Fibroblast of lung (primary cell): ENCODE measurements around the gene AICDA. TPM values are rescaled to one million over a fixed set of nuclear protein-coding genes. Genes with fewer than 3 reads are reported as not detected.

Experiments
- DNase-seq, 2 donors: peaks; one replicate each; pipeline versions ENCODE4 v3.0.0 to v3.0.0-alpha.2; 2010; ENCODE audit warnings: low read depth in 2 of 2
- H2AFZ ChIP-seq: 2 replicates; pipeline ENCODE4 v1.5.1; 2012; ENCODE audit warnings: low read length, control low read depth, inconsistent platforms
- H3K27ac ChIP-seq: 2 replicates; pipeline ENCODE4 v1.5.1; 2011; ENCODE audit warnings: low read length, control low read depth; ENCODE audit not compliant: insufficient read depth
- H3K27me3 ChIP-seq: 2 replicates; pipeline ENCODE4 v1.5.1; 2011; ENCODE audit warnings: mild to moderate bottlenecking, low read length; ENCODE audit not compliant: control insufficient read depth, insufficient read depth
- H3K36me3 ChIP-seq: 2 replicates; pipeline ENCODE4 v1.5.1; 2011; ENCODE audit warnings: low read length; ENCODE audit not compliant: control insufficient read depth, insufficient read depth
- H3K4me1 ChIP-seq: 2 replicates; pipeline ENCODE4 v1.5.1; 2011; ENCODE audit warnings: low read length; ENCODE audit not compliant: control insufficient read depth, insufficient read depth; ENCODE audit errors: extremely low read depth
- H3K4me2 ChIP-seq: 2 replicates; pipeline ENCODE4 v1.5.1; 2011; ENCODE audit warnings: low read length, control low read depth; ENCODE audit not compliant: insufficient read depth; ENCODE audit errors: extremely low read depth
- H3K4me3 ChIP-seq, 4 experiments: fragments of 200-600 bp in 1 of 4; sonication (generic) in 1 of 4; replicated peaks in 1 of 4; 2 replicates each; pipeline ENCODE4 v1.5.1; 2011 to 2016; ENCODE audit warnings: low read length in 4 of 4, low read depth in 3 of 4, mild to moderate bottlenecking in 3 of 4, control low read depth in 2 of 4, inconsistent platforms in 1 of 4, mixed read lengths in 1 of 4; ENCODE audit not compliant: insufficient read depth in 1 of 4; ENCODE audit errors: control extremely low read depth in 1 of 4
- H3K79me2 ChIP-seq: 2 replicates; pipeline ENCODE4 v1.5.1; 2012; ENCODE audit warnings: mild to moderate bottlenecking, low read length, inconsistent platforms; ENCODE audit not compliant: control insufficient read depth, insufficient read depth
- H3K9ac ChIP-seq: 2 replicates; pipeline ENCODE4 v1.5.1; 2011; ENCODE audit warnings: mild to moderate bottlenecking, low read length, control low read depth; ENCODE audit not compliant: insufficient read depth
- H3K9me3 ChIP-seq: 2 replicates; pipeline ENCODE4 v1.5.1; 2012; ENCODE audit warnings: low read depth, low read length; ENCODE audit not compliant: control insufficient read depth, insufficient read depth
- H4K20me1 ChIP-seq: 2 replicates; pipeline ENCODE4 v1.5.1; 2011; ENCODE audit warnings: low read length; ENCODE audit not compliant: control insufficient read depth, insufficient read depth; ENCODE audit errors: extremely low read depth
- EZH2 ChIP-seq: IDR thresholded peaks from 2 replicates; pipeline ENCODE4 v1.5.1; 2012; ENCODE audit warnings: low read length, control low read depth, mild to moderate bottlenecking; ENCODE audit errors: missing control alignments
- polyA plus RNA-seq, 2 donors: library from polyadenylated mRNA; depleted of rRNA in 1 of 2; stranded (reverse) in 1 of 2; unstranded in 1 of 2; fragments of >200 nt; gene quantifications; 2 replicates each; pipeline ENCODE4 v1.2.1, GENCODE V29; 2011 to 2012; ENCODE audit warnings: missing spikeins in 1 of 2
- total RNA-seq: library from RNA; depleted of rRNA; stranded (reverse); fragments of >200 nt; gene quantifications from 2 replicates; pipeline ENCODE4 v1.2.1, GENCODE V29; 2014
- TF ChIP-seq, protein P1 (sequence below), 2 donors: IDR thresholded peaks in 1 of 2; conservative IDR thresholded peaks in 1 of 2; 1 replicate in 1 of 2; 2 replicates in 1 of 2; pipeline ENCODE4 v1.5.1; 2011 to 2012; ENCODE audit warnings: low read length in 2 of 2, control low read depth in 1 of 2, inconsistent platforms in 1 of 2, low read depth in 1 of 2, mild to moderate bottlenecking in 1 of 2

Gene AICDA
- total and polyA plus RNA-seq, 2 donors (not counting 1 experiment from before 2014, with no cell fraction given): not detected

DNA sequence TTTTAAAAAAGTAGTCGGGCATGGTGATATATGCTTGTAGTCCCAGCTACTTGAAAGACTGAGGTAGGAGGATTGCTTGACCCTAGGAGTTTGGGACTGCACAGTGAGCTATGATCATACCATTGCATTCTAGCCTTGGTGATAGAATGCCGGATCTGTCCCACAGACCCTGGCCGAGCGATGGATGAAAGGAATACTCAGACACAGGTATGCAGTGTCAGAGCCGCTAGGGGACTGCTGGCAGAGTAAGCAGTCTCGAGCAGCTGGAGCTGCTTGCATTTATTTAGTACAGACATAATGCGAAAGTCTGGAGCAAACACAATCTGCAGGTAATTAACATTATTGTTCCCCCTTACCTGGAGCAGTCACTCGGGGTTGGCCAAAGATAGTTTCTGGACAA, 18.6 kb downstream of the AICDA start:
- Histone ChIP-seq H3K4me1 (no peaks in the 10 kb centered on the region), H4K20me1 (no peaks in the 10 kb centered on the region), H3K4me3 (no peak overlapping the region), H3K9ac (no peak overlapping the region), H3K27ac (no peak overlapping the region), H3K79me2 (no peaks in the 10 kb centered on the region), H2AFZ (no peak overlapping the region), H3K36me3 (no peaks in the 10 kb centered on the region), H3K27me3 (no peaks in the 10 kb centered on the region), H3K9me3 (no peaks in the 10 kb centered on the region), H3K4me2 (no peak overlapping the region)
- no peak for DNase-seq
- TF ChIP-seq, protein P1, sequence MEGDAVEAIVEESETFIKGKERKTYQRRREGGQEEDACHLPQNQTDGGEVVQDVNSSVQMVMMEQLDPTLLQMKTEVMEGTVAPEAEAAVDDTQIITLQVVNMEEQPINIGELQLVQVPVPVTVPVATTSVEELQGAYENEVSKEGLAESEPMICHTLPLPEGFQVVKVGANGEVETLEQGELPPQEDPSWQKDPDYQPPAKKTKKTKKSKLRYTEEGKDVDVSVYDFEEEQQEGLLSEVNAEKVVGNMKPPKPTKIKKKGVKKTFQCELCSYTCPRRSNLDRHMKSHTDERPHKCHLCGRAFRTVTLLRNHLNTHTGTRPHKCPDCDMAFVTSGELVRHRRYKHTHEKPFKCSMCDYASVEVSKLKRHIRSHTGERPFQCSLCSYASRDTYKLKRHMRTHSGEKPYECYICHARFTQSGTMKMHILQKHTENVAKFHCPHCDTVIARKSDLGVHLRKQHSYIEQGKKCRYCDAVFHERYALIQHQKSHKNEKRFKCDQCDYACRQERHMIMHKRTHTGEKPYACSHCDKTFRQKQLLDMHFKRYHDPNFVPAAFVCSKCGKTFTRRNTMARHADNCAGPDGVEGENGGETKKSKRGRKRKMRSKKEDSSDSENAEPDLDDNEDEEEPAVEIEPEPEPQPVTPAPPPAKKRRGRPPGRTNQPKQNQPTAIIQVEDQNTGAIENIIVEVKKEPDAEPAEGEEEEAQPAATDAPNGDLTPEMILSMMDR (conservative IDR thresholded peaks at IDR 0.05 in 1 of 2, IDR thresholded peaks at IDR 0.05 in 1 of 2; ENCODE audit: low read depth in 1 of 2, low read length in 2 of 2): no peak
- TF ChIP-seq EZH2: no peak

DNA sequence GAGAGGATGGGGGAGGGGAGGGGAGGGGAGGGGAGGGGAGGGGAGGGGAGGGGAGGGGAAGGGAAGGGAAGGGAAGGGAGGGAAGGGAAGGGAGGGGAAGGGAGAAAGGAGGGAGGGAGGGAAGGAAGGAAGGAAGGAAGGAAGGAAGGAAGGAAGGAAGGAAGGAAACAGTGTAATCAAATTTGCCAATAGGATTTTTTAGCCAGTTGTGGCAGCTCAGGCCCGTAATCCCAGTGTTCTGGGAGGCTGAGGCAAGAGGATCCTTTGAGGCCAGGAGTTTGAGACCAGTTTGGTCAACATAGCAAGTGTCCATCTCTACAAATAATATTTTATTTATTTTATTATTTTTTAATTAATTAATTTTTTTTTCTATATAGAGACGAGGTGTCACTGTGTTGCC, 19.4 kb downstream of the AICDA start:
- Histone ChIP-seq H3K4me2 (no peak overlapping the region), H3K27me3 (no peaks in the 10 kb centered on the region), H3K79me2 (no peaks in the 10 kb centered on the region), H3K4me3 (no peak overlapping the region), H3K9ac (no peak overlapping the region), H3K27ac (no peak overlapping the region), H4K20me1 (no peaks in the 10 kb centered on the region), H3K36me3 (no peaks in the 10 kb centered on the region), H2AFZ (no peak overlapping the region), H3K4me1 (no peaks in the 10 kb centered on the region), H3K9me3 (no peaks in the 10 kb centered on the region)
- no peak for DNase-seq
- TF ChIP-seq, protein P1 (conservative IDR thresholded peaks at IDR 0.05 in 1 of 2, IDR thresholded peaks at IDR 0.05 in 1 of 2; ENCODE audit: low read depth in 1 of 2, low read length in 2 of 2): no peak
- no peak for TF ChIP-seq EZH2

DNA sequence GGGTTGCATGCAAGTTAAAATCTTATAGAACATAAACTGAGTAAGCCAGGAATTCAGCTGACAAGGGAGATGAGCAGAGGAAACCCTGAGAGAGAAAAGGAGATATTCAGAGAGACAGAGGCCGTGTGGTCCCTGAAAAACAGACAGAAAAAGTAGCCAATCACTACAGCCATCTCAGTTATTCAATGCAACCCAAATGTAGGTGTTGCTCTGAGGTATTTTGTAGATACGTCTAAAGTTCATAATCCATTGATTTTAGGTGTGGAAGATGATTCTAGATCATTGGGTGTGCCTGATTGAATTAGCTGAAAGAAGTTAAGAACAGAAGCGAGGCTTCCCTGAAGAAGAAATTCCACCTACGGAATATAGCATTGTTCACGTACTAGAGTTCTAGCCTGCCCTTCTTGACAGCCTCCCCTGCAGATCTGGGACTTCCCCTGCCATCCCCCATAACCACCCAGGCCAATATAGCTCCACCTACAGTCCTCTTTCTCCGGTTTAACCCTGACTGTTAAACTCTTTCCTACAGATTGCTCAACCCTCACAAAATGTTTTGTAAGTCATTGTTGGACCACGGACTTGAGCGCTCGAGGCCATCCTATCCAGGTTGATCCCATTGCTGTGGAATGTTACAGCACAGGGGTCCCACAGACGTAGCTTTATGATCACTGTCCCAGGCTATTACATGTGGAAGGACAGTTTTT, 21.7 kb downstream of the AICDA start:
- TF ChIP-seq, protein P1 (conservative IDR thresholded peaks at IDR 0.05 in 1 of 2, IDR thresholded peaks at IDR 0.05 in 1 of 2; ENCODE audit: low read depth in 1 of 2, low read length in 2 of 2): no peak
- no peak for TF ChIP-seq EZH2
- no peaks in the 10 kb centered on the region for H4K20me1 ChIP-seq

More for the DNA sequence above, 21.7 kb downstream of the AICDA start:
- H3K4me1 ChIP-seq: no peaks in the 10 kb centered on the region
- H3K79me2 ChIP-seq: no peaks in the 10 kb centered on the region
- no peak for DNase-seq
- H3K9ac ChIP-seq: no peak overlapping the region
- H3K27ac ChIP-seq: no peak overlapping the region
- no peak overlapping the region for H3K4me2 ChIP-seq
- H2AFZ ChIP-seq: no peak overlapping the region
- H3K27me3 ChIP-seq: no peaks in the 10 kb centered on the region
- H3K9me3 ChIP-seq: no peaks in the 10 kb centered on the region
- no peaks in the 10 kb centered on the region for H3K36me3 ChIP-seq
- no peak overlapping the region for H3K4me3 ChIP-seq
